Measurements from ENCODE around the gene SYNDIG1. TPM values are rescaled to one million over a fixed set of nuclear protein-coding genes. Genes with fewer than 3 reads are reported as not detected.

SYNDIG1 gene
- total and polyA plus RNA-seq, 4 experiments from 2014 or later = not detected

- no peaks in the 10 kb centered on the region for H3K36me3 Mint-ChIP-seq
These were observed 27.8 kb upstream of the SYNDIG1 start for GRCh38 chr20:24441661-24442060.

GRCh38 chr20:24442909-24443308 lies 26.5 kb upstream of the SYNDIG1 start:
- H3K9me3 ChIP-seq (ENCODE audit: control insufficient read depth in 1 of 2, low read length in 2 of 2) = no peaks in the 10 kb centered on the region
- H3K4me1 Mint-ChIP-seq = no peaks in the 10 kb centered on the region
- H3K9me3 Mint-ChIP-seq = no peaks in the 10 kb centered on the region
- no peaks in the 10 kb centered on the region for H3K4me1 ChIP-seq (ENCODE audit: insufficient read depth, low read length)
- no peak overlapping the region for H3K4me3 ChIP-seq (ENCODE audit: low read length in 2 of 2)
- H3K27ac Mint-ChIP-seq = no peak overlapping the region
- H3K36me3 Mint-ChIP-seq = no peaks in the 10 kb centered on the region
- H3K27me3 ChIP-seq (ENCODE audit: insufficient read depth, low read length) = no peaks in the 10 kb centered on the region
- no peak overlapping the region for H3K4me3 Mint-ChIP-seq
- no peak overlapping the region for H3K27ac ChIP-seq (ENCODE audit: low read depth, low read length)
- CTCF ChIA-PET (ENCODE audit: partially characterized antibody) = no interaction called here
- intact Hi-C loops (cut with micrococcal nuclease) = no loop called here
- POLR2A ChIA-PET (ENCODE audit: partially characterized antibody) = no interaction called here
- H3K36me3 ChIP-seq (ENCODE audit: insufficient read depth, low read length) = no peaks in the 10 kb centered on the region
- H3K27me3 Mint-ChIP-seq = peaks cover under 1 to 3% of the 10 kb centered on the region in 2 donors
- no peak for DNase-seq

More at GRCh38 chr20:24441661-24442060, 27.8 kb upstream of the SYNDIG1 start:
- Histone ChIP-seq H3K4me3 (ENCODE audit: low read length in 2 of 2) (no peak overlapping the region), H3K9me3 (ENCODE audit: control insufficient read depth in 1 of 2, low read length in 2 of 2) (no peaks in the 10 kb centered on the region), H3K36me3 (ENCODE audit: insufficient read depth, low read length) (no peaks in the 10 kb centered on the region), H3K4me1 (ENCODE audit: insufficient read depth, low read length) (no peaks in the 10 kb centered on the region), H3K27ac (ENCODE audit: low read depth, low read length) (no peak overlapping the region), H3K27me3 (ENCODE audit: insufficient read depth, low read length) (no peaks in the 10 kb centered on the region)
- no peak overlapping the region for H3K4me3 Mint-ChIP-seq
- ChIA-PET CTCF (ENCODE audit: partially characterized antibody) (no interaction called here), POLR2A (ENCODE audit: partially characterized antibody) (no interaction called here)
- peaks cover 4 to 5% of the 10 kb centered on the region in 2 donors for H3K27me3 Mint-ChIP-seq
- DNase-seq = no peak
- H3K4me1 Mint-ChIP-seq = no peaks in the 10 kb centered on the region
- H3K9me3 Mint-ChIP-seq = no peaks in the 10 kb centered on the region
- no peak overlapping the region for H3K27ac Mint-ChIP-seq
- intact Hi-C loops (cut with micrococcal nuclease) = no loop called here

GRCh38 chr20:24443436-24443835 lies 26.0 kb upstream of the SYNDIG1 start:
- H3K27me3 Mint-ChIP-seq = peaks cover 0 to 1% of the 10 kb centered on the region in 2 donors
- intact Hi-C loops (cut with micrococcal nuclease) = no loop called here
- H3K27ac Mint-ChIP-seq = no peak overlapping the region

GRCh38 chr20:24444526-24445190 lies 24.8 kb upstream of the SYNDIG1 start:
- Histone ChIP-seq H3K27me3 (ENCODE audit: insufficient read depth, low read length) (no peaks in the 10 kb centered on the region), H3K4me3 (ENCODE audit: low read length in 2 of 2) (no peak overlapping the region), H3K9me3 (ENCODE audit: control insufficient read depth in 1 of 2, low read length in 2 of 2) (no peaks in the 10 kb centered on the region), H3K36me3 (ENCODE audit: insufficient read depth, low read length) (no peaks in the 10 kb centered on the region), H3K27ac (ENCODE audit: low read depth, low read length) (no peak overlapping the region), H3K4me1 (ENCODE audit: insufficient read depth, low read length) (no peaks in the 10 kb centered on the region)
- Mint-ChIP-seq H3K4me3 (no peak overlapping the region), H3K36me3 (no peaks in the 10 kb centered on the region), H3K4me1 (no peaks in the 10 kb centered on the region), H3K9me3 (no peaks in the 10 kb centered on the region), H3K27me3 (peaks cover 0 to 1% of the 10 kb centered on the region in 2 donors), H3K27ac (no peak overlapping the region)
- ChIA-PET POLR2A (ENCODE audit: partially characterized antibody) (no interaction called here), CTCF (ENCODE audit: partially characterized antibody) (no interaction called here)
- no peak for DNase-seq
- intact Hi-C loops (cut with micrococcal nuclease) = no loop called here

More at GRCh38 chr20:24443436-24443835, 26.0 kb upstream of the SYNDIG1 start:
- no peak for DNase-seq
- no peaks in the 10 kb centered on the region for H3K27me3 ChIP-seq (ENCODE audit: insufficient read depth, low read length)
- no peaks in the 10 kb centered on the region for H3K36me3 ChIP-seq (ENCODE audit: insufficient read depth, low read length)
- no peak overlapping the region for H3K4me3 Mint-ChIP-seq
- no peaks in the 10 kb centered on the region for H3K9me3 Mint-ChIP-seq
- H3K27ac ChIP-seq (ENCODE audit: low read depth, low read length) = no peak overlapping the region
- H3K4me1 ChIP-seq (ENCODE audit: insufficient read depth, low read length) = no peaks in the 10 kb centered on the region
- ChIA-PET CTCF (ENCODE audit: partially characterized antibody) (no interaction called here), POLR2A (ENCODE audit: partially characterized antibody) (no interaction called here)
- H3K36me3 Mint-ChIP-seq = no peaks in the 10 kb centered on the region
- H3K4me3 ChIP-seq (ENCODE audit: low read length in 2 of 2) = no peak overlapping the region
- no peaks in the 10 kb centered on the region for H3K4me1 Mint-ChIP-seq
- no peaks in the 10 kb centered on the region for H3K9me3 ChIP-seq (ENCODE audit: control insufficient read depth in 1 of 2, low read length in 2 of 2)

- Histone ChIP-seq H3K4me3 (ENCODE audit: low read length in 2 of 2) (no peak overlapping the region), H3K27ac (ENCODE audit: low read depth, low read length) (no peak overlapping the region), H3K27me3 (ENCODE audit: insufficient read depth, low read length) (no peaks in the 10 kb centered on the region), H3K36me3 (ENCODE audit: insufficient read depth, low read length) (no peaks in the 10 kb centered on the region), H3K9me3 (ENCODE audit: control insufficient read depth in 1 of 2, low read length in 2 of 2) (no peaks in the 10 kb centered on the region), H3K4me1 (ENCODE audit: insufficient read depth, low read length) (no peaks in the 10 kb centered on the region)
- H3K36me3 Mint-ChIP-seq = no peaks in the 10 kb centered on the region
- POLR2A ChIA-PET (ENCODE audit: partially characterized antibody) = no interaction called here
- H3K4me1 Mint-ChIP-seq = no peaks in the 10 kb centered on the region
- intact Hi-C loops (cut with micrococcal nuclease) = no loop called here
- H3K27me3 Mint-ChIP-seq = peaks cover 0 to 1% of the 10 kb centered on the region in 2 donors
- no peaks in the 10 kb centered on the region for H3K9me3 Mint-ChIP-seq
- no peak for DNase-seq
- no peak overlapping the region for H3K27ac Mint-ChIP-seq
- H3K4me3 Mint-ChIP-seq = no peak overlapping the region
- CTCF ChIA-PET (ENCODE audit: partially characterized antibody) = no interaction called here
These were observed 23.8 kb upstream of the SYNDIG1 start for GRCh38 chr20:24445510-24446170.

- no peak overlapping the region for H3K27ac ChIP-seq (ENCODE audit: low read depth, low read length)
- H3K9me3 Mint-ChIP-seq = no peaks in the 10 kb centered on the region
- DNase-seq = no peak
- intact Hi-C loops (cut with micrococcal nuclease) = no loop called here
- no peaks in the 10 kb centered on the region for H3K36me3 ChIP-seq (ENCODE audit: insufficient read depth, low read length)
- no peaks in the 10 kb centered on the region for H3K36me3 Mint-ChIP-seq
- H3K27me3 Mint-ChIP-seq = peaks cover 0 to under 1% of the 10 kb centered on the region in 2 donors
- H3K4me1 ChIP-seq (ENCODE audit: insufficient read depth, low read length) = no peaks in the 10 kb centered on the region
- H3K4me3 ChIP-seq (ENCODE audit: low read length in 2 of 2) = no peak overlapping the region
- no peaks in the 10 kb centered on the region for H3K9me3 ChIP-seq (ENCODE audit: control insufficient read depth in 1 of 2, low read length in 2 of 2)
- CTCF ChIA-PET (ENCODE audit: partially characterized antibody) = no interaction called here
- H3K4me3 Mint-ChIP-seq = no peak overlapping the region
- no peaks in the 10 kb centered on the region for H3K27me3 ChIP-seq (ENCODE audit: insufficient read depth, low read length)
- no peak overlapping the region for H3K27ac Mint-ChIP-seq
- no peaks in the 10 kb centered on the region for H3K4me1 Mint-ChIP-seq
- POLR2A ChIA-PET (ENCODE audit: partially characterized antibody) = no interaction called here
These were observed 22.6 kb upstream of the SYNDIG1 start for GRCh38 chr20:24446811-24447210.

GRCh38 chr20:24448170-24448569 lies 21.3 kb upstream of the SYNDIG1 start:
- Histone ChIP-seq H3K4me3 (ENCODE audit: low read length in 2 of 2) (no peak overlapping the region), H3K27me3 (ENCODE audit: insufficient read depth, low read length) (no peaks in the 10 kb centered on the region), H3K27ac (ENCODE audit: low read depth, low read length) (no peak overlapping the region), H3K4me1 (ENCODE audit: insufficient read depth, low read length) (no peaks in the 10 kb centered on the region), H3K9me3 (ENCODE audit: control insufficient read depth in 1 of 2, low read length in 2 of 2) (no peaks in the 10 kb centered on the region), H3K36me3 (ENCODE audit: insufficient read depth, low read length) (no peaks in the 10 kb centered on the region)
- no peak for DNase-seq
- CTCF ChIA-PET (ENCODE audit: partially characterized antibody) = no interaction called here
- no peak overlapping the region for H3K27ac Mint-ChIP-seq
- no peaks in the 10 kb centered on the region for H3K36me3 Mint-ChIP-seq
- no peaks in the 10 kb centered on the region for H3K4me1 Mint-ChIP-seq
- POLR2A ChIA-PET (ENCODE audit: partially characterized antibody) = no interaction called here
- H3K4me3 Mint-ChIP-seq = no peak overlapping the region
- intact Hi-C loops (cut with micrococcal nuclease) = no loop called here
- peaks cover 2 to 6% of the 10 kb centered on the region in 2 donors for H3K27me3 Mint-ChIP-seq
- H3K9me3 Mint-ChIP-seq = no peaks in the 10 kb centered on the region

Measured in CD4-positive, alpha-beta memory T cell (primary cell).